Ovary (tissue), 3 donors: ENCODE measurements around the gene FAM193B.

Experiments
- CTCF ChIP-seq, 3 donors: fragments of 450-650 bp in 2 of 3; fragments of 200-600 bp in 1 of 3; IDR thresholded peaks; one replicate each; pipeline versions ENCODE4 v1.5.1 to v1.8.0; 2016 to 2022; ENCODE audit warnings: antibody characterized with exemption in 3 of 3, mild to moderate bottlenecking in 1 of 3
- EP300 ChIP-seq: sonication (generic); formaldehyde crosslinking; IDR thresholded peaks from one replicate; pipeline ENCODE4 v1.6.1; 2017; ENCODE audit warnings: antibody characterized with exemption
- POLR2A ChIP-seq: fragments of 450-650 bp; IDR thresholded peaks from one replicate; pipeline ENCODE4 v1.6.1; 2017; ENCODE audit warnings: antibody characterized with exemption, mild to moderate bottlenecking, moderate library complexity
- donor health status: DM: no; HTN: no; CAD: no.

- TF ChIP-seq POLR2A (no peak), CTCF (IDR thresholded peaks at IDR 0.05) (no peak), EP300 (no peak)
Measured at GRCh38 chr5:177595991-177596774, 41.8 kb upstream of the FAM193B start.
